OCI-LY3 (cell line): ENCODE data around the gene PACS2.

Source experiments
- CTCF ChIP-seq: fragments of 200-600, 300-600 bp; sonication (generic); IDR thresholded peaks from 2 replicates; pipeline ENCODE4 v1.5.1; 2014; ENCODE audit warnings: antibody characterized with exemption, low read length, low read depth
- EZH2phosphoT487 ChIP-seq: fragments of 200-600 bp; shearing (Covaris generic); IDR thresholded peaks from 2 replicates; pipeline ENCODE4 v1.6.1; 2018; ENCODE audit warnings: antibody characterized with exemption, mixed run types, low read depth

- no peak for TF ChIP-seq CTCF
- no peak for TF ChIP-seq EZH2phosphoT487
Measured at GRCh38 chr14:105301103-105301914, 13.2 kb upstream of the PACS2 start.
